Vagina (tissue), 1 donor: ENCODE data around the gene SYT2. TPM values are rescaled to one million over a fixed set of nuclear protein-coding genes. Genes with fewer than 3 reads are reported as not detected.

Source experiments
- total RNA-seq: library from RNA; depleted of rRNA; stranded (reverse); fragments of >200 nt; gene quantifications from one replicate; pipeline ENCODE4 v1.2.3, GENCODE V29; 2016

The SYT2 gene
- total RNA-seq, 1 donor from 2014 or later: not detected

Other genes with a start within 250 kb of the SYT2 start
- 99.4 TPM for gene KDM5B, start 98.0 kb upstream of the SYT2 start, total RNA-seq
- not detected for gene PCAT6, start 100.5 kb upstream of the SYT2 start, total RNA-seq
- 7.4 TPM for gene RABIF, start 178.7 kb upstream of the SYT2 start, total RNA-seq
- gene KLHL12, start 216.8 kb upstream of the SYT2 start, total RNA-seq: 19.6 TPM
- gene ADIPOR1, start 247.9 kb upstream of the SYT2 start, total RNA-seq: 84.0 TPM